ENCODE measurements around the gene DHX57.
"Not testable (repeated sequence)": the region's sequence is repeated elsewhere in the genome, so short reads cannot be mapped to it uniquely, and the experiment has no call there.

The DHX57 gene

DNA sequence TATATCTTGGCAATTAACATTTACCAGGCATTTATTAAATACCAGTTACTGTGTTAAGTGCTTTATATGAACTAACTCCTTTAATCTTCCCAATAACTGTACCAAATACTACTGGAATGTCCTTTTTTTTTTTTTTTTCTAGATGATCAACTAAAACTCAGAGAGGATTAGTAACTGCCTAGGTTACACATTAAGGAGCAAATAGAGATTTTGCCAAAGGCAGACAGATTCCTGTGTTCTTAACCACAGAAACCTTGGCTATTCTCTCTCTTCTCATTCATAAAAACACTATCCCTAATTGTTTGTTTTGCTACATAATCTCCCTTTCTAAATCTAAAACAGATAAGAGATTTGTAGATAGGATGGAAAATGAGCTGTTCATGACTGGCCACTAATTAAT is 13.3 kb downstream of the DHX57 start:
- no peak for DNase-seq

- peak; percentile 29 for DNase-seq
Measured at GRCh38 chr2:38856165-38856564, 19.6 kb downstream of the DHX57 start.

DNA sequence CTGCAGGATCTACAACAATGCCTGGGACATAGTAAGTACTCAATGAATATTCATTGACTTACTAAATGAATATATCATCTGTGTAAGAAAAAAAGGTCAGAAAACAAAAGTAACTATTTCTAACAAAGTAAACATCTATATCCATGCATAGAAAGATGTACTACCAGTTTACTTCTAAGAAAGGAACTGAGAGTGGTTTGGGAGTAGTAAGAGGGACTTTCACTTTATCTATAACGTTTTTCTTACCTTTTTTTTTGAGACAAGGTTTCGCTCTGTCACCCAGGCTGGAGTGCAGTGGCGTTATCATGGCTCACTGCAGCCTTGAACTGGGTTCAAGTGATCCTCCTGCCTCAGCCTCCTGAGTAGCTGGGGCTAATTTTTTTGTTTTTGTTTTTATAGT is 25.7 kb downstream of the DHX57 start:
- no peak for DNase-seq

GRCh38 chr2:38836791-38837190 is 38.9 kb downstream of the DHX57 start:
- DNase-seq, result no peak

GRCh38 chr2:38835990-38836389 is 39.7 kb downstream of the DHX57 start:
- no peak for DNase-seq

DNA sequence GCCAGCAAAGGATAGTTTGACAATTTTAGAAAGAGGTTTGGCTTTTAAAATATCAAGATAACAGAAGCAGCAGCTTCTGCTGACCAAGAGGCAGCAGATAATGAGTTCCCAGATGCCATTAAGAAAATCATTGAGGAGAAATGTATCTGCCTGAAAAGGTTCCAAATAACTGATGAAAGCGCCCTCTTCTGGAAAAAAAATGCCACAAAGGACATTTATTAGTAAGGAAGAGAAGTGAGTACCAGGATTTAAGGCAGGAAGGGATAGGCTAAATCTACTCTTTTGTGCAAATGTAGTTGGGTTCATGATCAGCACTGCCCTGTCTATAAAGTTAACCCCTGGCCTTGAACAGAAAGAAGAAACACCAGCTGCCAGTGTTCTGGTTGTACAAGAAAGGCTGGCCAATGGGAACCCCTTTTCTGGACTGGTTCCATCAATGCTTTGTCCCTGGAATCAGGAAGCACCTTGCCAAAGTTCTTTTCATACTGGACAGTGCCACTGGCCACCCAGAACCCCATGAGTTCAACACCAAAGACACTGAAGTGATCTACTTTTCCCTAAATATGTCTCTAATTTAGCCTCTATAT is 40.6 kb downstream of the DHX57 start:
- peak; percentile 75 for DNase-seq

GRCh38 chr2:38830526-38831159 is 45.1 kb downstream of the DHX57 start:
- no peak for DNase-seq

DNA sequence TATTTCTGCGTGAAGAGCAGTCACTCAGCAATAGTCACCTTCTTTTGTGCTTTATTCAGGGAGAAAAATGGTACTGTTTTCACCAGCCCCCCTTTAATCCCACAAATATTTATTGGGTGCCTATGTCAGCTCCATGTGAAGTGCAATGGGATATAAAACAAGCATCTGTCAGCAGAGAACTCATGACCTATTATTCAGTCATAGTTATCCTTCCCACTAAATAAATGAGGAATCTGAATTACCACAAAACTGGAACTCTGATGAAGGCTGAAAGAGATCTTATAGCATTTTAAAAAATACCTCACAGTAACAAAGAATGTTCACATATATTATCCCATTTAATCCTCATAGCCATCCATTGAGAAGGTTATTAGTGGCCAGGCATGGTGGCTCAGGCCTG is 45.8 kb downstream of the DHX57 start:
- DNase-seq, result no peak

DNA sequence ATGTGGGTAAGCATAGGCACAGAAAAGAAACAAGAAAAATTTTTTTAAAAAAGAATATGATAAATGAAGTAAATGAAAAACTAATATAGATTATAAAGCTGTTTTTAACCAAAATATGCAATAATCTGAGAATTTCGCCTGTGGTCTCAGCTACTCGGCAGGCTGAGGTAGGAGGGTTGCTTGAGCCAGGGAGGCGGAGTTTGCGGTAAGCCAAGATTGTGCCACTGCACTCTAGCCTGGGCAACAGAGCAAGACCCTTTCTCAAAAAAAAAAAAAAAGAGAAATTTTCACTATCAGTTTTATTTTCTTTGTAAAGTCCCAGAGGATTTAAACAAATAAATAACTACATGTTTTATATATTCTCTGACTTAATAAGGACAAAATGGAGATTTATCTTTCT is 47.3 kb downstream of the DHX57 start:
- no peak for DNase-seq

GRCh38 chr2:38827539-38828145 is 48.1 kb downstream of the DHX57 start:
- DNase-seq, result peak; percentile 87

DNA sequence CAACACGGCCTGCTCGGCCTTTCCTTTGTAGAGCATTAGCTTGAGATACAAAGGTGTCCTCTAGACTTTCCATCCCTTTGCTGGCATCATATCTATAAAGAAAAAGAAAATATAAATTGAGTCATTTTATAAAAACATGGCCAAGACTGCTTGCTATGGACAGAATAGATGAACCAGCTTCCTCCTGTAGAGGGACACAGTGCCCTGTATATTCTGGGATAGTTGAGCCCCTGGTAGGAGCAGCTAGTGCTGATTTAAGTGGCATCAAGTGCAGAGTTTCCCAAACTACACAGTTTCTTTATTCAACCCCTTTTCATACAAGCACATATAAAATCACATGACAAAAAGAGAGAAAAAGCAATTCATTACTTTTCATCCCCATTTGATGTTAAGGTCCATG is 49.8 kb downstream of the DHX57 start:
- DNase-seq, result no peak

- DNase-seq, result no peak
Measured at GRCh38 chr2:38824906-38825305, 50.8 kb downstream of the DHX57 start.

GRCh38 chr2:38823386-38823785 is 52.3 kb downstream of the DHX57 start:
- no peak for DNase-seq

DNA sequence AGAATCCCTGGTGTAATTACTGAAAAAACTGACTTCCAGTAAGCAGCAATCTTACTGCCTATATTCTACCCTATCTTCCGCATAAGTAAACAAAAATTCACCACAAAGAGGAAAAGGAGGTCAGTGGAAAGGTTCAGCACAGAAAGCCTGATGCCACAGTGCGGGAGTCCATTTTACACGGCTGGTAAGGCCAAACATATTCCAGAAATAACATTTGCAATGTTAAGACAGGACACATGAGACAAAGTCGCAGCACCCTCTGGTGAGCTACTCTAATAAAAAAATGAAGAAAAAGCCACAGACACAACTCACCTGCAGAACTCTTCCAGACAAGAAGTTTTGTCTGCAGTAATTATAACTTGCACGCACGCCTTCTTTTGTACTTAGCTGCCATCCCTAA is 57.2 kb downstream of the DHX57 start:
- no peak for DNase-seq

DNA sequence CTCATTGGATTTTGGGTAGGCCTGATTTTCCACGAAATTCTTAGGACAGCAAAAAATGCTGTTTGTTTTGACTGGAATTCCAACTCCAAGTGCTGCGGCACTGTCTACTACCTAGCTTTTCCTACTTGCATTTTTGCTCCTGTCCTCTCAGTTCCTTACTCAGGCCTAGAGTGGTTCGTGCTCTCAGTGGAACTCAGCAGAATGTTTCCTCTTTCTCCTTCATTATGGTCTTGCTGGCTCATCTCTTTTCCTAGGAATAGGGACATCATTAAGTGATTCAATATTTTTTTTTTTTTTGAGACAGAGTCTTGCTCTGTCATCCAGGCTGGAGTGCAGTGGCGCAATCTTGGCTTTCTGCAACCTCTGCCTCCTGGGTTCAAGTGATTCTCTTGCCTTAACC is 59.8 kb downstream of the DHX57 start:
- DNase-seq, result no peak

GRCh38 chr2:38810488-38810887 is 65.2 kb downstream of the DHX57 start:
- DNase-seq, result no peak

- DNase-seq, result no peak
Measured at GRCh38 chr2:38808677-38809076, 67.1 kb downstream of the DHX57 start.

DNA sequence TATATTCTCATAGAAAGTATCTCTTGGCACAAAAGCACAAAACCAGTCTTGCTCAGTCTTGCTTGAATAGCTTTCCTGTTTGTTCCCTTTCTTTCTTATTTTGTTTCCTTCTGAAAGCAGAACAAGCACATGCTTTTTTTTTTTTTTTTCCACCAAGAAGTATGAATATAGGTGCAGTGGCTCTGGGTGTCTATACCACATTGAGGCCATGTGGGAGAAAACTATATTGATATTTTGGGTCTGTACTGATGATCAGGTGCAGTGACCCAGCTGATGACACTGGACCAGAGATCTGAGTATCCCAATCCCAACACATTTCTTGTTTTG is 69.0 kb downstream of the DHX57 start:
- DNase-seq, result no peak

DNA sequence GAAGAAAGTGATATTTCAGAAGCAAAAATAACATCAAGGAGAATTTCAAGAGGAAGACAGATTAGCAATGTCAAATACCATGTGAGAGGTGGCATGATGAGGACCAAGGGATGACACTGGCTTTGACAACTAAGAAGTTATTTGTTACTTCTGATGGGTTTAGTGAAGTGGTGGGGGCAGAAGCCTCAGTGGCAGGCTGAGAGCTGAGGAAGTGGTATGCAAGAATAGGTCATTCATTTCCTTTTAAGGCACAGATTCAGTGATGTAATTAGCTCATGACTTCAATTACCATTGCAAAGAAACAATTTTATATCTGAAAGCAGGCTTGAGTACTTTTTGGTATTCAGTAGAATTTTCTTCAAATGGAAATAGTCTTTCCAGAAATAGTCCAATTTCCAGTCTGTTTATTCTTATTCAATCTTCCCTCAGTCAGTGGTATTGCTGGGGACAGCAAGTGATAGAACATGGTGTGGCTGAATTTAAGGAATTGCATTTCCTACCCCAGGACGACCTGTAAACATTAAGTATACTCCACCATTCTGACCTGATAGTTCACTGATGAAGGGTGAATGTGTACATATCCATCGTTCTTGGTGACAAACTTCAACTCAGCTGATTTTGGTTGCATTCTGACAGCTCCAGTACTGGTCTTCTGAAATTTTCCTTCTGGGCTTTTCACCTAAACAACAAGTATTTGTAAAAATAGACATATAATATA is 69.6 kb downstream of the DHX57 start:
- DNase-seq, result no peak

GRCh38 chr2:38797953-38798352 is 77.8 kb downstream of the DHX57 start:
- no peak for DNase-seq

GRCh38 chr2:38797250-38797676 is 78.5 kb downstream of the DHX57 start:
- peak; percentile 79 for DNase-seq

- DNase-seq, result not testable (repeated sequence)
Measured at GRCh38 chr2:38795016-38795415, 80.7 kb downstream of the DHX57 start.

- DNase-seq, result no peak
Measured at GRCh38 chr2:38794235-38794946, 81.3 kb downstream of the DHX57 start.

DNA sequence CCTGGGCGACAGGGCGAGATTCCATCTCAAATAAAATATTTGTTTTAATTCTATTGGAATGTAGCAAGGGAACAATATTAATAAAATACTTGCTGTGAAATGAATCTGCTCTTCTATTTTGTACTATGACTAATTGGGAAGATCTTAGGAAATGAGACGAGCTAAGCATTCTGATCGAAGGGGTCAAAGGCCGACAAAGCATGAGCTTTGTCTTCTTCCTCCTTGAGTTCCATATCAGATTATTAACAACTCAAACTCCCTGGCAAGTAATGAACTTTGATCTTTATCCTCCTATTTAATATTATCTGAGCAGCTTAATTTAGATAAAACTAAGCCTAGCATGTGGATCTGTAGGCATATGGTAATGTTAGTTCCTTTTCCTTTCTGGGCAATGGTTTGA is 82.2 kb downstream of the DHX57 start:
- no peak for DNase-seq
